Measurements from ENCODE around the gene RYR1. TPM values are rescaled to one million over a fixed set of nuclear protein-coding genes. Genes with fewer than 3 reads are reported as not detected.

RYR1 gene
- total RNA-seq, 1 experiment from 2014 or later: not detected

DNA sequence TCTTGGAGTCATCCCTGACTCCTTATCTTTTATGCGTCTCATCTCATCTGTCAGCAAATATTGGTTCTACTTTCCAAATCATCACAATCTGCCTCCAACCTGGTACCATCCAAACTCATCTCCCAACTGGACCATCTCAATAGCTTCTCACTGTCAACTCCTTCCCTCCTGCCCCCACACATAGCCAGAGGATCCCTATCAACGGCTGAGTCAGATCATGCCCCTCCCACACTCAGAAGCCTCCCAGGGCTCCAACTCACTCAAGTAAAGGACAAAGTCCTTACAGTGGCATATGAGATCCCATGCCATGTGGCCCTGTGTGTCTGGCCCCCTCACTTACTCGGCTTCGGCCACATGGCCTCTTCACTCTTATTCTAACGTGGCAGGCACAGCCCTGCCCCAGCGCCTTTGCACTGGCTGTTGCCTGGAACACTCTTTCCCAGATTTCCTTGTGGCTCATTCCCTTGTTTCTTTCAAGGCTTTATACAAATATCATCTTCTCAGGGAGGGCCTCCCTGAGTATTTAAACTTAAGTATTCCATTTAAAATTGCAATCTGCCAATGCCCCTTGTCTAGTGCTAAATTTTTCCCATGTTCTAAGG is 40.7 kb upstream of the RYR1 start:
- Histone ChIP-seq H3K9me3 (ENCODE audit: low read length) (no peaks in the 10 kb centered on the region), H3K4me3 (ENCODE audit: low read length) (no peak overlapping the region), H3F3A (ENCODE audit: low read length, unreplicated experiment) (no peaks in the 10 kb centered on the region), H4K20me1 (ENCODE audit: low read length) (no peaks in the 10 kb centered on the region), H3K9me2 (replicated peaks; ENCODE audit: low read length) (no peaks in the 10 kb centered on the region), H3K27ac (ENCODE audit: low read length) (no peak overlapping the region), H3K36me3 (ENCODE audit: low read depth, low read length) (no peaks in the 10 kb centered on the region), H3K27me3 (ENCODE audit: low read length) (no peaks in the 10 kb centered on the region), H3K4me2 (ENCODE audit: low read length) (no peak overlapping the region), H3K9ac (ENCODE audit: low read length) (no peak overlapping the region), H3K4me1 (ENCODE audit: insufficient read depth, low read length) (peaks cover 3% of the 10 kb centered on the region; the same call in 1 of the 2 replicates), H3K79me2 (ENCODE audit: low read length) (no peaks in the 10 kb centered on the region), H2AFZ (ENCODE audit: low read length) (no peak overlapping the region)
- intact Hi-C loops (cut with micrococcal nuclease): no loop called here
- CTCF ChIA-PET: no interaction called here
- TF ChIP-seq EZH2 (IDR thresholded peaks at IDR 0.05; ENCODE audit: low read length, unreplicated experiment): no peak
- TF ChIP-seq EZH2phosphoT487 (IDR thresholded peaks at IDR 0.05; ENCODE audit: borderline replicate concordance, low read length): no peak
- TF ChIP-seq, protein P1, sequence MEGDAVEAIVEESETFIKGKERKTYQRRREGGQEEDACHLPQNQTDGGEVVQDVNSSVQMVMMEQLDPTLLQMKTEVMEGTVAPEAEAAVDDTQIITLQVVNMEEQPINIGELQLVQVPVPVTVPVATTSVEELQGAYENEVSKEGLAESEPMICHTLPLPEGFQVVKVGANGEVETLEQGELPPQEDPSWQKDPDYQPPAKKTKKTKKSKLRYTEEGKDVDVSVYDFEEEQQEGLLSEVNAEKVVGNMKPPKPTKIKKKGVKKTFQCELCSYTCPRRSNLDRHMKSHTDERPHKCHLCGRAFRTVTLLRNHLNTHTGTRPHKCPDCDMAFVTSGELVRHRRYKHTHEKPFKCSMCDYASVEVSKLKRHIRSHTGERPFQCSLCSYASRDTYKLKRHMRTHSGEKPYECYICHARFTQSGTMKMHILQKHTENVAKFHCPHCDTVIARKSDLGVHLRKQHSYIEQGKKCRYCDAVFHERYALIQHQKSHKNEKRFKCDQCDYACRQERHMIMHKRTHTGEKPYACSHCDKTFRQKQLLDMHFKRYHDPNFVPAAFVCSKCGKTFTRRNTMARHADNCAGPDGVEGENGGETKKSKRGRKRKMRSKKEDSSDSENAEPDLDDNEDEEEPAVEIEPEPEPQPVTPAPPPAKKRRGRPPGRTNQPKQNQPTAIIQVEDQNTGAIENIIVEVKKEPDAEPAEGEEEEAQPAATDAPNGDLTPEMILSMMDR (conservative IDR thresholded peaks at IDR 0.05; ENCODE audit: low read depth, low read length): no peak
- BruUV-seq (replicated peaks): no TSS peak
- POLR2A ChIA-PET (ENCODE audit: unreplicated experiment): no interaction called here
- no peak for ATAC-seq
- DNase-seq: peak; percentile 10

DNA sequence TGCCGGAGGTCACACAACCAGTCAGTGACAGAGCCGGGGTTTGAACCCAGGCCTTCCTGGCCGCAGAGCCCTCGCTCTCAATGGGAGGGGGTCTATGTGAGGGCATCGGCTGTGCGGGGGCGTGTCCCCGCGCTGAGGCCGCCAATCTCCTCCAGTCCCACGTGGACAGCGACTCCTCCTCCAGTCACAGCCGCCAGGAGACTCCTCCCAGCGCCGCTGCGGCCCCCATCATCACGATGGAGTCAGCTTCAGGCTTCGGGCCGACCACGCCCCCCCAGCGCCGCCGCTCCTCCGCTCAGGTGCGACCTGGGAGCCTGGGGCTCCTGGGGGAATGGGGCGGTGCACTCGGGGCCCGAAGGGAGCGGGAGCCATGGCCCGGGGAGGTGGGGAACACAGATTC is 39.0 kb upstream of the RYR1 start:
- DNase-seq (no peak), ATAC-seq (no peak)
- Histone ChIP-seq H3K9ac (ENCODE audit: low read length) (no peak overlapping the region), H3K4me2 (ENCODE audit: low read length) (no peak overlapping the region), H3K79me2 (ENCODE audit: low read length) (no peaks in the 10 kb centered on the region), H3K36me3 (ENCODE audit: low read depth, low read length) (no peaks in the 10 kb centered on the region), H3K4me3 (ENCODE audit: low read length) (no peak overlapping the region), H3K4me1 (ENCODE audit: insufficient read depth, low read length) (0 out of 2 replicates have a peak, but pooled peaks cover 3% of the 10 kb centered on the region), H3K27ac (ENCODE audit: low read length) (no peak overlapping the region), H2AFZ (ENCODE audit: low read length) (no peak overlapping the region), H3F3A (ENCODE audit: low read length, unreplicated experiment) (no peaks in the 10 kb centered on the region), H4K20me1 (ENCODE audit: low read length) (no peaks in the 10 kb centered on the region), H3K27me3 (ENCODE audit: low read length) (no peaks in the 10 kb centered on the region), H3K9me2 (replicated peaks; ENCODE audit: low read length) (no peaks in the 10 kb centered on the region), H3K9me3 (ENCODE audit: low read length) (no peaks in the 10 kb centered on the region)
- ChIA-PET CTCF (no interaction called here), POLR2A (ENCODE audit: unreplicated experiment) (no interaction called here)
- BruUV-seq (replicated peaks): no TSS peak
- TF ChIP-seq, protein P1 (conservative IDR thresholded peaks at IDR 0.05; ENCODE audit: low read depth, low read length): no peak
- TF ChIP-seq EZH2phosphoT487 (IDR thresholded peaks at IDR 0.05; ENCODE audit: borderline replicate concordance, low read length) (no peak), EZH2 (IDR thresholded peaks at IDR 0.05; ENCODE audit: low read length, unreplicated experiment) (no peak)
- intact Hi-C loops (cut with micrococcal nuclease): no loop called here

DNA sequence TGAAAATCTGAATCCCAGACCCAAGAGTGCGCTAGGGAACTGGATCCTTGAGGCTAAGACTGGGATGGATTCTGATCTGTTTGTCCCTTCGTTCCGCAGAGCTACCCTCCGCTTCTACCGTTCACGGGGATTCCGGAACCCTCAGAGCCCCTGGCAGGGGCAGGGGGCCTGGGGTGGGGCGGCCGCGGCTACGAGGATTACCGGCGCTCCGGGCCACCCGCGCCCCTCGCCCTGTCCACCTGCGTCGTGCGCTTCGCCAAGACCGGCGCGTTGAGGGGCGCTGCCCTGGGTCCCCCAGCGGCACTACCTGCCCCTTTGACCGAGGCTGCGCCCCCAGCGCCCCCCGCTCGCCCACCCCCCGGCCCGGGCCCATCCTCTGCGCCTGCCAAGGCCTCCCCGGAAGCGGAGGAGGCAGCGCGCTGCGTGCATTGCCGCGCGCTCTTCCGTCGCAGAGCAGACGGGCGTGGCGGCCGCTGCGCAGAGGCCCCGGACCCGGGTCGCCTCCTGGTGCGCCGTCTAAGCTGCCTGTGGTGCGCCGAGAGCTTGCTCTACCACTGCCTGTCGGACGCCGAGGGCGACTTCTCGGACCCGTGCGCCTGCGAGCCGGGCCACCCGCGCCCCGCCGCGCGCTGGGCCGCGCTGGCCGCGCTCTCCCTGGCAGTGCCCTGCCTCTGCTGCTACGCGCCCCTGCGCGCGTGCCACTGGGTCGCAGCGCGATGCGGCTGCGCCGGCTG is 37.9 kb upstream of the RYR1 start:
- Histone ChIP-seq H3K9me2 (replicated peaks; ENCODE audit: low read length) (no peaks in the 10 kb centered on the region), H3K27me3 (ENCODE audit: low read length) (no peaks in the 10 kb centered on the region), H3K4me2 (ENCODE audit: low read length) (no peak overlapping the region), H3K4me3 (ENCODE audit: low read length) (no peak overlapping the region), H3K79me2 (ENCODE audit: low read length) (no peaks in the 10 kb centered on the region), H3K27ac (ENCODE audit: low read length) (no peak overlapping the region), H3K4me1 (ENCODE audit: insufficient read depth, low read length) (no peaks in the 10 kb centered on the region), H3K9ac (ENCODE audit: low read length) (no peak overlapping the region), H4K20me1 (ENCODE audit: low read length) (no peaks in the 10 kb centered on the region), H3K36me3 (ENCODE audit: low read depth, low read length) (no peaks in the 10 kb centered on the region), H2AFZ (ENCODE audit: low read length) (no peak overlapping the region), H3K9me3 (ENCODE audit: low read length) (no peaks in the 10 kb centered on the region), H3F3A (ENCODE audit: low read length, unreplicated experiment) (no peaks in the 10 kb centered on the region)
- ATAC-seq: no peak
- TF ChIP-seq, protein P1 (conservative IDR thresholded peaks at IDR 0.05; ENCODE audit: low read depth, low read length): no peak
- no peak for TF ChIP-seq EZH2phosphoT487 (IDR thresholded peaks at IDR 0.05; ENCODE audit: borderline replicate concordance, low read length)
- no peak for TF ChIP-seq EZH2 (IDR thresholded peaks at IDR 0.05; ENCODE audit: low read length, unreplicated experiment)
- ChIA-PET CTCF (no interaction called here), POLR2A (ENCODE audit: unreplicated experiment) (no interaction called here)
- intact Hi-C loops (cut with micrococcal nuclease): no loop called here
- BruUV-seq (replicated peaks): no TSS peak
- DNase-seq: no peak

Measured in PC-3 (cell line).